BJ (cell line): ENCODE data around the gene IGDCC3. TPM values are rescaled to one million over a fixed set of nuclear protein-coding genes. Genes with fewer than 3 reads are reported as not detected.

Source experiments
- CTCF ChIA-PET: fragments of 350-600 bp; formaldehyde crosslinking; extraction: SDS; loops from one replicate; lab custom pipeline; 2021; ENCODE audit warnings: antibody characterized with exemption, inconsistent platforms; lab: Yijun Ruan, JAX
- POLR2A ChIA-PET: fragments of 300-600 bp; sonication (Branson Sonifier 250); formaldehyde crosslinking; extraction: SDS; loops from one replicate; lab custom pipeline; 2021; ENCODE audit warnings: antibody characterized with exemption; lab: Charles Lee
- DNase-seq: peaks from one replicate; pipeline ENCODE4 v3.0.0-alpha.2; 2011; ENCODE audit warnings: low read depth
- H3K27me3 ChIP-seq: 2 replicates; pipeline ENCODE4 v1.6.0; 2011; ENCODE audit warnings: low read length; ENCODE audit not compliant: control insufficient read depth, insufficient read depth
- H3K36me3 ChIP-seq: 2 replicates; pipeline ENCODE4 v1.5.1; 2011; ENCODE audit warnings: low read length; ENCODE audit not compliant: control insufficient read depth, insufficient read depth
- H3K4me3 ChIP-seq: 2 replicates; pipeline ENCODE4 v1.5.1; 2011; ENCODE audit warnings: low read depth, mild to moderate bottlenecking, control low read depth, low read length
- polyA plus RNA-seq: library from polyadenylated mRNA; depleted of rRNA; stranded (reverse); fragments of >200 nt; gene quantifications from 2 replicates; pipeline ENCODE4 v1.2.3, GENCODE V29; 2011
- TF ChIP-seq, protein P1 (sequence below): IDR thresholded peaks from 2 replicates; pipeline ENCODE4 v1.5.1; 2011; ENCODE audit warnings: low read depth, mild to moderate bottlenecking, control low read depth, inconsistent platforms, low read length, moderate library complexity; ENCODE audit not compliant: insufficient read depth

The IGDCC3 gene
- polyA plus RNA-seq, 1 experiment, result not detected

DNA sequence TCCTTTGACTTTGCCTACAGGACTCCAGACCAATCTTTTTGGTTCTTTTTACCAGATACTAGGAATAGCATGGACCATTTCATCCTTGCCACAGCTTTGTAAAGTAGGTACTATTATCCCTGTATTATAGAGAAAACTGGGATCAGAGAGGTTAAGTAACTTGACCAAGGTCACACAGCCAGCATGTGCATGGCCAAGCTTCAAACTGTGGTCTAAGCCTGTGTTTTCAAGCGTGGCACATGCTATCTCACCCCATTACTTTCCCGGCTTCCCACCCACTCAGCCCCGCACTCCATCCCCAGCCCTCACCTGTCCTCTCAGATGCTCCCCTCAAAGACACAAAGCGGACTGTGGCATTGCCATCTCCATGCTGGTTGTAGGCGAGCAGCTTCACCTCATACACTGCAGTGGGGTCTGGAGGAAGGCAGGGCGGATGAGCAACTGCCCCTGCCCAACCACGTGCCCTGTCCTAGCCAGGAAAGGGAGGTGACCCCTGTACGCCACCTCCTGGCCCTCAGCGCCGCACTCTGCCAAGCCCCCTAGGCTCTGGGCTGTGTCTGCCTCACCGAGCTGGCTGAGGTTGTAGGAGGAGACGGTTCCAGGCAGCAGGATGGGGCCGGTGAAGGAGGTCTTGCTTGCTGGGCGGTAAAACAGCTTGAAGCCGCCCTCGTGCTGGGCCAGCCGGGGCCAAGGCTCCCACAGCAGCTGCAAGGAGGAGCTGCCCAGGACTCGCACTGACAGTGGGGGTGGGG is 47.6 kb downstream of the IGDCC3 start:
- H3K36me3 ChIP-seq, result no peaks in the 10 kb centered on the region
- peaks cover 6% of the 10 kb centered on the region for H3K27me3 ChIP-seq
- ChIA-PET CTCF (interaction anchor here (1.8 to 20.2 kb wide), 2 partner anchors 11 to 55 kb away, joined by 6 to 454 read pairs; partner anchors contain the start of gene IGDCC3), POLR2A (no interaction called here)
- H3K4me3 ChIP-seq, result no peak overlapping the region
- TF ChIP-seq, protein P1, sequence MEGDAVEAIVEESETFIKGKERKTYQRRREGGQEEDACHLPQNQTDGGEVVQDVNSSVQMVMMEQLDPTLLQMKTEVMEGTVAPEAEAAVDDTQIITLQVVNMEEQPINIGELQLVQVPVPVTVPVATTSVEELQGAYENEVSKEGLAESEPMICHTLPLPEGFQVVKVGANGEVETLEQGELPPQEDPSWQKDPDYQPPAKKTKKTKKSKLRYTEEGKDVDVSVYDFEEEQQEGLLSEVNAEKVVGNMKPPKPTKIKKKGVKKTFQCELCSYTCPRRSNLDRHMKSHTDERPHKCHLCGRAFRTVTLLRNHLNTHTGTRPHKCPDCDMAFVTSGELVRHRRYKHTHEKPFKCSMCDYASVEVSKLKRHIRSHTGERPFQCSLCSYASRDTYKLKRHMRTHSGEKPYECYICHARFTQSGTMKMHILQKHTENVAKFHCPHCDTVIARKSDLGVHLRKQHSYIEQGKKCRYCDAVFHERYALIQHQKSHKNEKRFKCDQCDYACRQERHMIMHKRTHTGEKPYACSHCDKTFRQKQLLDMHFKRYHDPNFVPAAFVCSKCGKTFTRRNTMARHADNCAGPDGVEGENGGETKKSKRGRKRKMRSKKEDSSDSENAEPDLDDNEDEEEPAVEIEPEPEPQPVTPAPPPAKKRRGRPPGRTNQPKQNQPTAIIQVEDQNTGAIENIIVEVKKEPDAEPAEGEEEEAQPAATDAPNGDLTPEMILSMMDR, result no peak
- no peak for DNase-seq

DNA sequence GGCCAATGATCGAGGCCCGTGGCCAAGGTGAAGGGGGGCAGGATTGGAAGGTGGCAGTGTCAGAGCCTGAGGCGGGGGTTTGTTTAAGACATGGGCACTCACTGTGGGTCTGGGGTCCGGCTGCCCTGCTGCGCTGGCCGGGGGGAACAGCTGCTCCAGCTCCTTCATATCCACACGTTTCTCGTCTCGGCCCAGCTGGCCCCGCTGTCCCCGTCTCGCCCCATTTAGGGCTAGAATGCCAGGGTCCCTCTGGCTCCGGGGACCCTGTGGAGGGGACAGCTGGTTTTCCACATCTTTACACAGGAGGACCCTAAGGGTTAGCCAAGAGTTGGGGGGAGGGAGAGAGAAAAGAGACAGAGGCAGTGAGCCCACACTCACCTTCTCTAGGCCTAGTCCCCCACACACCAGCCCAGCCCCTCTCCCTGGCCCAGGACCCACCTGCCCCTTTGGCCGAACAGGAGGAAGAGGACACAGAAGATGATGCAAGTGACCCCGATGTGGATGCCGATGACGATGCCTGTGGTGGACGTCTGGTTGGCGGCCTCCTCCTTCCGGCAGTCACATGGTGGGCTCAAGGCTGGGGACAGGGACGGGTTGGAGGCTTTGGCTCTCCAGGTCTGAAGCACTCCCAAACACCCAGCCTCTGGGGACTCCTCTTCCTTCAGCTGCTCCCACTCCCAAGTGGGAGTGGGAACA is 48.4 kb downstream of the IGDCC3 start:
- H3K27me3 ChIP-seq, result peaks cover 4% of the 10 kb centered on the region
- POLR2A ChIA-PET, result no interaction called here
- TF ChIP-seq, protein P1, result no peak
- no peak for DNase-seq
- no peaks in the 10 kb centered on the region for H3K36me3 ChIP-seq
- CTCF ChIA-PET, result interaction anchor here (0.9 to 20.2 kb wide), 3 partner anchors 11 to 56 kb away, joined by 3 to 454 read pairs (median 6); partner anchors contain the start of gene IGDCC3
- no peak overlapping the region for H3K4me3 ChIP-seq

DNA sequence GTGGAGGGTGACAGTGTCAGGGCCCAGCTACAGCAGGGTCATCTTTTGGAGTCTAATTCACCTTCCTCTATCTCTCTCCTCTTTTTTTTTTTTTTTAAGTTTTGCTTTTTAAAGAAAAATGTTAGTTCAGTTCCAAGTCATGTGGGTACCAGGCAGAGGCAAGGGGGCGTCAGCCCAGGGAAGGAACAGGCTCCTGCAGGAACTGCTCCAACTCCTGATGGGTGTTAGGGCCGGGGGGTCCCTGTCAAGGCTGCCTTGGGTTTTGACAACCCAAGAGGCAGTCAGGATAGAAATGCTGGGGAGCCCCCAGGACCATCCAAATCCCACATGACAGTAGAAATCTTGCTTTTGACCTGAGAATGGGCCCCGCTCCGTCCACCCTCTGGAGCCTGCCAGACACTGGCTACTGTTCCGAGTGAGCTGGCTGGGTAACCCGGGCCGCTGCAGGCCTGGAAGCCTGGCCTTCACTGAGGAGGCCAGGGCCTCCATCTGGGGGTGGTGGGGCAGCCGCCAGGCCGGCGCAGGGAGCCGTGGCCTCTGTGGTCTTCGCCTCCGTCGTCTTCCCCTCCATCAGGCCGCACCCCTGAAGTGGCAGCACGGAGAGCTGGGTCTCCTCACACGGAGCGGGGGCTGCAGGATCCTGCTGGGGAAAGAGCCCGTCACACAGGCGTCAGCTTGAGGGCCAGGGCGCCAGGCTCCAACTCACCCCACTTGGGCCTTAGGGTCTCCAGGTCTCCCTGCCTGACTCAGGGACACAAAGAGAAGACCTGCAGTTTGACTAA is 49.1 kb downstream of the IGDCC3 start:
- TF ChIP-seq, protein P1, result no peak
- Histone ChIP-seq H3K4me3 (no peak overlapping the region), H3K36me3 (no peaks in the 10 kb centered on the region), H3K27me3 (peaks cover 4% of the 10 kb centered on the region)
- ChIA-PET POLR2A (no interaction called here), CTCF (interaction anchor here (0.9 to 20.2 kb wide), 2 partner anchors 12 to 57 kb away, joined by 3 to 454 read pairs; partner anchors contain the start of gene IGDCC3)
- DNase-seq, result no peak

DNA sequence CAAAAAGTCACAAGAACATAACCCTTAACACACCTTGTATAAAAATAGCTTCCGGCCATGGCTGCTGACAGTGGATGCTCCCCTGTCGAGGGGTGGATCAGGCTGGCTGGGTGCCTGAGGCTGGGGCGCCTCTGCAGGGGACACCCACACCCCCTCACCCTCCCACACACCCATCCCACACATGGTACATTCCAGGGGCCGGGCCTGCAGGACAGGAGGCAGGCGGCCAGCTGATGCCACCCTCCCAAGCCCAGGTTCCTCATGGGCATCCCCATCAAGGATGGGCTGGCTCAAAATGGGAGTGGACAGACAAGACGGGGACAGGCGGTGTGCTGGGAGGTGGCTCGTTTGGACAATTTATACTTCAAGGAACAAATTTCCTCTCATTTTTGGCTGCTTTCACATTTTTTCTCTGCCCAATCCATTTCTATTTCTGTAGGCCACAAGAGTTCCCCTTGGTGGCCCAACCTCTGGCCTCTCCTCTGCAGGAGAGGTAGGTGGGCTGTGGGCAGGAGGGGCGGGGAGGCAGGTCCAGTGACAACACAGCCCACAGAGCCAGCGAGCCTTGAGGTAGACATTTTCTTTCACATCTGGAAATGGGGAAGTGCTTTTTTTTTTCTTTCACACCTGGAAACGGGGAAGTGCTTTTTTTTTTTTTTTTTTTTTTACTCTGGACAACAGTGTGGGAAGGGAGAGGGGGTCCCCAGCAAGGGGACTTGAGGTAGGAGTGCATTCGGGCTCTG is 50.0 kb downstream of the IGDCC3 start:
- no peak for DNase-seq
- Histone ChIP-seq H3K27me3 (peaks cover 4% of the 10 kb centered on the region), H3K4me3 (no peak overlapping the region), H3K36me3 (no peaks in the 10 kb centered on the region)
- TF ChIP-seq, protein P1, result no peak
- POLR2A ChIA-PET, result no interaction called here
- CTCF ChIA-PET, result interaction anchor here (1.0 to 20.2 kb wide), 3 partner anchors 9 to 72 kb away, joined by 6 to 454 read pairs (median 12); partner anchors contain the start of gene IGDCC3
